CD14-positive monocyte (primary cell): ENCODE measurements around the gene CRYBG1. TPM values are rescaled to one million over a fixed set of nuclear protein-coding genes. Genes with fewer than 3 reads are reported as not detected.

Source experiments
- DNase-seq, 3 donors: peaks; one replicate each; pipeline ENCODE4 v3.0.0-alpha.2; 2011 to 2022
- H2AFZ ChIP-seq: 2 replicates; pipeline ENCODE4 v1.6.0; 2012; ENCODE audit warnings: mild to moderate bottlenecking, low read depth, low read length, inconsistent platforms; ENCODE audit not compliant: insufficient read depth, poor library complexity, severe bottlenecking
- H3K27ac ChIP-seq, 2 donors: 1 replicate in 1 of 2; 2 replicates in 1 of 2; pipeline ENCODE4 v1.5.1; 2012 to 2013; ENCODE audit warnings: low read length in 2 of 2, control low read depth in 1 of 2, inconsistent platforms in 1 of 2, low read depth in 1 of 2, mild to moderate bottlenecking in 1 of 2
- H3K27me3 ChIP-seq, 2 donors: one replicate each; pipeline versions ENCODE4 v1.6.0 to v1.6.1; 2011 to 2013; ENCODE audit warnings: low read length in 2 of 2; ENCODE audit not compliant: control insufficient read depth in 2 of 2, insufficient read depth in 2 of 2
- H3K36me3 ChIP-seq, 2 donors: replicated peaks in 1 of 2; 1 replicate in 1 of 2; 2 replicates in 1 of 2; pipeline versions ENCODE4 v1.5.1 to v1.6.1; 2012 to 2013; ENCODE audit warnings: low read length in 2 of 2, control low read depth in 1 of 2, inconsistent platforms in 1 of 2, mild to moderate bottlenecking in 1 of 2; ENCODE audit not compliant: insufficient read depth in 2 of 2, control insufficient read depth in 1 of 2
- H3K4me1 ChIP-seq, 2 donors: 1 replicate in 1 of 2; 2 replicates in 1 of 2; pipeline versions ENCODE4 v1.5.1 to v1.6.1; 2012 to 2013; ENCODE audit warnings: low read length in 2 of 2, control low read depth in 1 of 2, inconsistent platforms in 1 of 2, mild to moderate bottlenecking in 1 of 2, moderate library complexity in 1 of 2; ENCODE audit not compliant: insufficient read depth in 2 of 2, control insufficient read depth in 1 of 2
- H3K4me2 ChIP-seq: replicated peaks from 2 replicates; pipeline ENCODE3; 2012; ENCODE audit warnings: low read length, moderate library complexity, mild to moderate bottlenecking; ENCODE audit not compliant: poor library complexity, severe bottlenecking; ENCODE audit errors: extremely low read depth
- H3K4me3 ChIP-seq, 3 experiments: fragments of 200-600 bp in 1 of 3; sonication (generic) in 1 of 3; replicated peaks in 1 of 3; 1 replicate in 2 of 3; 2 replicates in 1 of 3; pipeline ENCODE4 v1.5.1; 2011 to 2013; ENCODE audit warnings: low read length in 3 of 3, mild to moderate bottlenecking in 3 of 3, control low read depth in 2 of 3, low read depth in 2 of 3, inconsistent platforms in 1 of 3, moderate library complexity in 1 of 3
- H3K79me2 ChIP-seq: 2 replicates; pipeline ENCODE4 v1.6.0; 2012; ENCODE audit warnings: mild to moderate bottlenecking, control low read depth, inconsistent platforms, low read length, moderate library complexity; ENCODE audit not compliant: insufficient read depth
- H3K9ac ChIP-seq: 2 replicates; pipeline ENCODE4 v1.6.0; 2017; ENCODE audit warnings: low read length, mild to moderate bottlenecking; ENCODE audit not compliant: insufficient read depth, poor library complexity, severe bottlenecking
- H3K9me3 ChIP-seq, 2 donors: replicated peaks in 1 of 2; 1 replicate in 1 of 2; 2 replicates in 1 of 2; pipeline versions ENCODE4 v1.5.1 to v1.6.1; 2012 to 2013; ENCODE audit warnings: low read length in 2 of 2, control low read depth in 1 of 2; ENCODE audit not compliant: control insufficient read depth in 1 of 2, insufficient read depth in 1 of 2
- H4K20me1 ChIP-seq: 2 replicates; pipeline ENCODE4 v1.6.0; 2012; ENCODE audit warnings: mild to moderate bottlenecking, low read length, control low read depth, moderate library complexity; ENCODE audit not compliant: insufficient read depth
- H3K27ac Mint-ChIP-seq, 7 donors: one replicate each; pipeline ENCODE4 v1.8.0; 2020; ENCODE audit warnings: mild to moderate bottlenecking in 7 of 7, mixed read lengths in 7 of 7, moderate library complexity in 6 of 7, inconsistent platforms in 2 of 7
- H3K27me3 Mint-ChIP-seq, 3 donors: one replicate each; pipeline ENCODE4 v1.8.0; 2021 to 2022; ENCODE audit warnings: low read depth in 3 of 3, mild to moderate bottlenecking in 3 of 3, mixed read lengths in 3 of 3, moderate library complexity in 3 of 3, inconsistent platforms in 1 of 3
- H3K36me3 Mint-ChIP-seq, 2 donors: one replicate each; pipeline ENCODE4 v1.8.0; 2020; ENCODE audit warnings: mixed read lengths in 2 of 2, inconsistent platforms in 1 of 2, mild to moderate bottlenecking in 1 of 2
- H3K4me1 Mint-ChIP-seq: one replicate; pipeline ENCODE4 v1.8.0; 2020; ENCODE audit warnings: mild to moderate bottlenecking, mixed read lengths
- H3K4me3 Mint-ChIP-seq, 2 donors: one replicate each; pipeline ENCODE4 v1.8.0; 2020; ENCODE audit warnings: mild to moderate bottlenecking in 2 of 2, mixed read lengths in 2 of 2, moderate library complexity in 1 of 2
- H3K9me3 Mint-ChIP-seq, 7 donors: one replicate each; pipeline ENCODE4 v1.8.0; 2020 to 2022; ENCODE audit warnings: mixed read lengths in 7 of 7, mild to moderate bottlenecking in 6 of 7, moderate library complexity in 6 of 7, inconsistent platforms in 2 of 7
- CTCF ChIP-seq: fragments of 200-600 bp; IDR thresholded peaks from one replicate; pipeline ENCODE4 v1.8.0; 2022; ENCODE audit warnings: antibody characterized with exemption, mild to moderate bottlenecking
- WGBS: methylation state at CpG from one replicate; pipeline ENCODE4 v1.1.5; 2013; ENCODE audit warnings: missing lambda C conversion rate; ENCODE audit not compliant: insufficient coverage; 5-methylcytosine and 5-hydroxymethylcytosine counted together
- intact Hi-C, 2 donors: fragments of 100-400 bp; cut with micrococcal nuclease; formaldehyde crosslinking; loops; one replicate each; pipeline versions ENCODE4 v1.15.0 to v1.15.1; 2023
- polyA plus RNA-seq, 3 donors: library from polyadenylated mRNA; depleted of rRNA in 1 of 3; unstranded in 2 of 3; stranded (reverse) in 1 of 3; fragments of 300-500 nt in 2 of 3; fragments of >200 nt in 1 of 3; fragmentation: Illumina TruSeq in 2 of 3; gene quantifications; 1 replicate in 2 of 3; 2 replicates in 1 of 3; pipeline ENCODE4 v1.2.3, GENCODE V29; 2012 to 2021

Gene CRYBG1
- polyA plus RNA-seq, 3 donors: 7.9 to 11.9 (median 11.1) TPM

- H3K9me3 ChIP-seq: no peaks in the 10 kb centered on the region
- intact Hi-C loops: loop anchor here in 1 of 2 donors (2.0 to 10.0 kb wide), 2 partner anchors 115 to 229 kb away; no protein-coding TSS in a partner anchor
- H3K4me2 ChIP-seq: no peak overlapping the region
- no peaks in the 10 kb centered on the region for H3K27me3 ChIP-seq
- H3K4me3 Mint-ChIP-seq: no peak overlapping the region
- no peak for TF ChIP-seq CTCF
- no peak overlapping the region for H3K9ac ChIP-seq
- H3K79me2 ChIP-seq: peaks cover 37% of the 10 kb centered on the region
- H2AFZ ChIP-seq: no peak overlapping the region
- peaks cover 40% of the 10 kb centered on the region for H3K4me1 Mint-ChIP-seq
- H3K4me3 ChIP-seq: no peak overlapping the region
- peaks cover 63 to 85% of the 10 kb centered on the region in 2 donors for H3K36me3 ChIP-seq
- DNase-seq: no peak
- peak overlapping the region in 5 of 7 donors; percentile 7 to 93 (median 53) for H3K27ac Mint-ChIP-seq
- WGBS: 92% methylated on average over 1 of the region's 2 CpGs
- H3K27ac ChIP-seq: peak overlapping the region in 1 of 2 donors; percentile 84
- peaks cover 63 to 87% of the 10 kb centered on the region in 2 donors for H3K36me3 Mint-ChIP-seq
- peaks cover 28 to 37% of the 10 kb centered on the region in 2 donors for H3K4me1 ChIP-seq
- peaks cover 0 to 1% (median 0%) of the 10 kb centered on the region in 3 donors for H3K27me3 Mint-ChIP-seq
- no peaks in the 10 kb centered on the region for H3K9me3 Mint-ChIP-seq
- peaks cover 6% of the 10 kb centered on the region for H4K20me1 ChIP-seq
Observed at GRCh38 chr6:106563614-106564013, 203.1 kb downstream of the CRYBG1 start.

GRCh38 chr6:106564476-106564875 is 204.0 kb downstream of the CRYBG1 start:
- Mint-ChIP-seq H3K4me3 (no peak overlapping the region), H3K27ac (peak overlapping the region in 2 of 7 donors; percentile 45 to 57), H3K27me3 (peaks cover 0 to 1% (median 0%) of the 10 kb centered on the region in 3 donors), H3K36me3 (peaks cover 60 to 85% of the 10 kb centered on the region in 2 donors), H3K9me3 (no peaks in the 10 kb centered on the region), H3K4me1 (peaks cover 40% of the 10 kb centered on the region)
- no CpG with 5 or more reads among the region's 4 CpGs for WGBS
- no peaks in the 10 kb centered on the region for H3K9me3 ChIP-seq
- peaks cover 63 to 85% of the 10 kb centered on the region in 2 donors for H3K36me3 ChIP-seq
- no peak for DNase-seq
- H3K27ac ChIP-seq: no peak overlapping the region
- no peak overlapping the region for H2AFZ ChIP-seq
- no peak for TF ChIP-seq CTCF
- H3K79me2 ChIP-seq: peaks cover 29% of the 10 kb centered on the region
- H3K4me1 ChIP-seq: peaks cover 28 to 37% of the 10 kb centered on the region in 2 donors
- no peak overlapping the region for H3K4me3 ChIP-seq
- no peaks in the 10 kb centered on the region for H3K27me3 ChIP-seq
- intact Hi-C loops: loop anchor here in 1 of 2 donors (2.0 to 10.0 kb wide), 2 partner anchors 116 to 230 kb away; no protein-coding TSS in a partner anchor
- no peak overlapping the region for H3K4me2 ChIP-seq
- H4K20me1 ChIP-seq: peaks cover 6% of the 10 kb centered on the region
- H3K9ac ChIP-seq: no peak overlapping the region
